ENCODE measurements around the gene SLIT3. TPM values are rescaled to one million over a fixed set of nuclear protein-coding genes. Genes with fewer than 3 reads are reported as not detected.

Gene SLIT3
- total and polyA plus RNA-seq, 9 of the 15 experiments (the other 6 are each of a cell fraction or from before 2014, with no cell fraction given): 0.01 to 0.04 TPM; not detected in 7

GRCh38 chr5:168833936-168834335 lies 467.0 kb downstream of the SLIT3 start:
- WGBS (ENCODE audit: insufficient coverage, low coverage, missing lambda C conversion rate): 2% methylated on average over 4 of the region's 4 CpGs
- Histone ChIP-seq H3K4me2 (ENCODE audit: insufficient read depth, low read length) (no peak overlapping the region), H3K27me3 (ENCODE audit: control insufficient read depth in 2 of 2, insufficient read depth in 2 of 2, low read length in 2 of 2) (peaks cover 6 to 26% of the 10 kb centered on the region in 2 experiments), H3K79me2 (ENCODE audit: control insufficient read depth, insufficient read depth, low read length) (no peaks in the 10 kb centered on the region), H3K27ac (ENCODE audit: extremely low read depth, low read depth, low read length) (no peak overlapping the region), H4K20me1 (replicated peaks; ENCODE audit: control insufficient read depth, insufficient read depth, low read length) (peaks cover 3% of the 10 kb centered on the region; the same call in 1 of the 2 replicates), H2AFZ (ENCODE audit: low read depth, low read length) (no peak overlapping the region), H3K4me3 (no peak overlapping the region), H3K4me1 (replicated peaks in 1 of 2; ENCODE audit: control insufficient read depth in 2 of 2, insufficient read depth in 2 of 2, low read length in 2 of 2) (no peaks in the 10 kb centered on the region), H3K9me3 (replicated peaks; ENCODE audit: control insufficient read depth, insufficient read depth, low read depth, low read length) (no peaks in the 10 kb centered on the region), H3K36me3 (ENCODE audit: control insufficient read depth, insufficient read depth, low read length) (no peaks in the 10 kb centered on the region), H3K9me1 (ENCODE audit: control insufficient read depth, insufficient read depth, low read length) (no peaks in the 10 kb centered on the region), H3K9ac (ENCODE audit: insufficient read depth in 1 of 2, low read depth in 2 of 2, low read length in 2 of 2) (no peak overlapping the region)
- intact Hi-C loops (cut with micrococcal nuclease): no loop called here
- ATAC-seq (no peak), DNase-seq (ENCODE audit: extremely low read depth in 1 of 4, low spot score in 3 of 4) (no peak), FAIRE-seq (no peak)
- in situ Hi-C loops (cut with MboI): no loop called here
- ChIA-PET CTCF (ENCODE audit: low intra/inter-chr PET ratio) (no interaction called here), POLR2A (no interaction called here)
- no TSS peak for BruUV-seq (replicated peaks)
- TF ChIP-seq POLR2B (IDR thresholded peaks at IDR 0.05; ENCODE audit: low read depth, partially characterized antibody) (no peak), RBM39 (optimal IDR thresholded peaks at IDR 0.05; ENCODE audit: low read depth, low read length) (no peak), MAFK (IDR thresholded peaks at IDR 0.05; ENCODE audit: low read length) (no peak), ZNF551 (CRISPR knock-in tag; IDR thresholded peaks at IDR 0.05) (no peak), EP400 (IDR thresholded peaks at IDR 0.05) (no peak), ILK (tag; IDR thresholded peaks at IDR 0.05; ENCODE audit: borderline replicate concordance, low read depth) (no peak), CREM (IDR thresholded peaks at IDR 0.05; ENCODE audit: low read depth) (no peak), TCF7L2 (IDR thresholded peaks at IDR 0.05; ENCODE audit: low read depth, low read length) (no peak), LEF1 (IDR thresholded peaks at IDR 0.05) (no peak), MAFG (tag; conservative IDR thresholded peaks at IDR 0.05) (no peak), PKNOX1 (IDR thresholded peaks at IDR 0.05) (no peak), SMAD1 (IDR thresholded peaks at IDR 0.05; ENCODE audit: low read depth, low read length, partially characterized antibody) (no peak)
- TF ChIP-seq, protein P1, sequence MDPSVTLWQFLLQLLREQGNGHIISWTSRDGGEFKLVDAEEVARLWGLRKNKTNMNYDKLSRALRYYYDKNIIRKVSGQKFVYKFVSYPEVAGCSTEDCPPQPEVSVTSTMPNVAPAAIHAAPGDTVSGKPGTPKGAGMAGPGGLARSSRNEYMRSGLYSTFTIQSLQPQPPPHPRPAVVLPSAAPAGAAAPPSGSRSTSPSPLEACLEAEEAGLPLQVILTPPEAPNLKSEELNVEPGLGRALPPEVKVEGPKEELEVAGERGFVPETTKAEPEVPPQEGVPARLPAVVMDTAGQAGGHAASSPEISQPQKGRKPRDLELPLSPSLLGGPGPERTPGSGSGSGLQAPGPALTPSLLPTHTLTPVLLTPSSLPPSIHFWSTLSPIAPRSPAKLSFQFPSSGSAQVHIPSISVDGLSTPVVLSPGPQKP (CRISPR knock-in tag; IDR thresholded peaks at IDR 0.05): no peak
